ENCODE measurements around the gene GPR137C. TPM values are rescaled to one million over a fixed set of nuclear protein-coding genes. Genes with fewer than 3 reads are reported as not detected.

GPR137C gene
- total and polyA plus RNA-seq, 2 of the 8 experiments (the other 6 are each of a cell fraction or from before 2014, with no cell fraction given) = 2.7 to 4.3 TPM

DNA sequence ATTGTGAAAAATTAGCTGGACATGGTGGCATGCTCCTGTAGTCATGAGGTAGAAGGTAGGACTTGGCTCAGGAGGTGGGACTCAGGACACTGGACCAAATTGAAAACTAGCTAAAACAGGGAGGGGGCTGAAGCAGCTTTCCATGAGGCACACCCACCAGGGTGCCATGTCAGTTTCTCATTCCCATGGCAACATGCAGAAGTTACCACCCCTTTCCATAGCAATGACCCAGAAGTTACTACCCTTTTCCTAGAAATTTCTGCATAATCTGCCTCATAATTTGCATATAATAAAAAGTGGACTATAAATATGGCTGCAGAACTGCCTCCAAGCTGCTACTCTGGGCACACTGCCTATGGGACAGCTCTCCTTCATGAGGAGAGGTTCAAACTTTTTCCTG lies 104.3 kb downstream of the GPR137C start:
- CTCF ChIA-PET (ENCODE audit: partially characterized antibody) = interaction anchor here (0.7 kb wide), 1 partner anchor 350 kb away, joined by 3 read pairs; no protein-coding TSS in a partner anchor

More for the DNA sequence above, 104.3 kb downstream of the GPR137C start:
- Histone ChIP-seq H3K23ac (ENCODE audit: insufficient read length) (no peak overlapping the region), H4K20me1 (replicated peaks in 1 of 2; ENCODE audit: control insufficient read depth in 1 of 2, insufficient read depth in 2 of 2, low read length in 2 of 2) (no peaks in the 10 kb centered on the region), H3K36me3 (ENCODE audit: control insufficient read depth in 2 of 4, insufficient read depth in 4 of 4, low read length in 3 of 4) (peaks cover 0 to 23% (median 3%) of the 10 kb centered on the region in 4 experiments; a peak in 4 of 8 replicates), H4K91ac (replicated peaks; ENCODE audit: insufficient read length, low read length) (no peak overlapping the region), H2BK15ac (ENCODE audit: low read length) (no peak overlapping the region), H3K4me2 (ENCODE audit: insufficient read depth in 1 of 2, low read depth in 2 of 2, low read length in 2 of 2) (no peak overlapping the region), H2BK120ac (replicated peaks; ENCODE audit: low read depth, low read length) (no peak overlapping the region), H3K9ac (replicated peaks in 1 of 4; ENCODE audit: extremely low read depth in 1 of 4, low read depth in 3 of 4, low read length in 3 of 4) (no peak overlapping the region), H2AFZ (ENCODE audit: low read length) (no peak overlapping the region), H3K18ac (ENCODE audit: extremely low read depth, low read length) (no peak overlapping the region), H3K4me3 (ENCODE audit: extremely low read depth in 1 of 4, insufficient read depth in 2 of 4, low read depth in 3 of 4, low read length in 4 of 4) (no peak overlapping the region), H4K8ac (ENCODE audit: extremely low read depth, insufficient read depth, low read length) (no peak overlapping the region), H3K79me2 (ENCODE audit: control insufficient read depth in 1 of 2, insufficient read depth in 2 of 2, low read length in 2 of 2) (no peaks in the 10 kb centered on the region), H3K14ac (ENCODE audit: insufficient read length) (no peak overlapping the region), H3K79me1 (ENCODE audit: low read depth, low read length) (no peaks in the 10 kb centered on the region), H3K27ac (ENCODE audit: low read depth, low read length) (no peak overlapping the region), H2BK12ac (ENCODE audit: low read depth, low read length) (no peak overlapping the region), H3K4me1 (replicated peaks in 1 of 4; ENCODE audit: control insufficient read depth in 3 of 4, insufficient read depth in 4 of 4, low read length in 3 of 4) (no peaks in the 10 kb centered on the region), H2AK5ac (ENCODE audit: low read depth, low read length) (no peak overlapping the region), H3K9me3 (ENCODE audit: insufficient read depth in 2 of 2, low read depth in 1 of 2, low read length in 1 of 2) (no peaks in the 10 kb centered on the region), H2BK20ac (ENCODE audit: low read length) (no peak overlapping the region), H3K27me3 (replicated peaks in 1 of 4; ENCODE audit: control insufficient read depth in 3 of 4, extremely low read depth in 1 of 4, insufficient read depth in 3 of 4, low read length in 3 of 4) (no peaks in the 10 kb centered on the region), H2BK5ac (ENCODE audit: low read depth, low read length) (no peak overlapping the region), H3K23me2 (ENCODE audit: low read depth, low read length) (no peaks in the 10 kb centered on the region), H3K56ac (replicated peaks; ENCODE audit: insufficient read length, low read depth, low read length) (no peak overlapping the region), H4K5ac (ENCODE audit: insufficient read length, low read depth, low read length) (no peak overlapping the region), H3K4ac (replicated peaks; ENCODE audit: insufficient read length, low read depth, low read length) (no peak overlapping the region)
- POLR2A ChIA-PET (ENCODE audit: partially characterized antibody) = no interaction called here
- no peak for DNase-seq (ENCODE audit: low read depth in 1 of 2, low spot score in 2 of 2)
- FAIRE-seq = no peak
- TF ChIP-seq TCF12 (IDR thresholded peaks at IDR 0.05; ENCODE audit: low read depth, low read length) (no peak), CBX5 (IDR thresholded peaks at IDR 0.05; ENCODE audit: low read depth, low read length) (no peak), CHD2 (IDR thresholded peaks at IDR 0.05; ENCODE audit: low read length) (no peak), RFX5 (IDR thresholded peaks at IDR 0.05; ENCODE audit: borderline replicate concordance, low read depth, low read length) (no peak), TAF7 (optimal IDR thresholded peaks at IDR 0.05; ENCODE audit: borderline replicate concordance, low read depth, low read length) (no peak), ZNF274 (IDR thresholded peaks at IDR 0.05; ENCODE audit: borderline replicate concordance, extremely low read depth, low read length) (no peak), BACH1 (IDR thresholded peaks at IDR 0.05; ENCODE audit: low read length) (no peak)
- TF ChIP-seq, protein P1, sequence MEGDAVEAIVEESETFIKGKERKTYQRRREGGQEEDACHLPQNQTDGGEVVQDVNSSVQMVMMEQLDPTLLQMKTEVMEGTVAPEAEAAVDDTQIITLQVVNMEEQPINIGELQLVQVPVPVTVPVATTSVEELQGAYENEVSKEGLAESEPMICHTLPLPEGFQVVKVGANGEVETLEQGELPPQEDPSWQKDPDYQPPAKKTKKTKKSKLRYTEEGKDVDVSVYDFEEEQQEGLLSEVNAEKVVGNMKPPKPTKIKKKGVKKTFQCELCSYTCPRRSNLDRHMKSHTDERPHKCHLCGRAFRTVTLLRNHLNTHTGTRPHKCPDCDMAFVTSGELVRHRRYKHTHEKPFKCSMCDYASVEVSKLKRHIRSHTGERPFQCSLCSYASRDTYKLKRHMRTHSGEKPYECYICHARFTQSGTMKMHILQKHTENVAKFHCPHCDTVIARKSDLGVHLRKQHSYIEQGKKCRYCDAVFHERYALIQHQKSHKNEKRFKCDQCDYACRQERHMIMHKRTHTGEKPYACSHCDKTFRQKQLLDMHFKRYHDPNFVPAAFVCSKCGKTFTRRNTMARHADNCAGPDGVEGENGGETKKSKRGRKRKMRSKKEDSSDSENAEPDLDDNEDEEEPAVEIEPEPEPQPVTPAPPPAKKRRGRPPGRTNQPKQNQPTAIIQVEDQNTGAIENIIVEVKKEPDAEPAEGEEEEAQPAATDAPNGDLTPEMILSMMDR (IDR thresholded peaks at IDR 0.05; ENCODE audit: control extremely low read depth in 1 of 3, insufficient read depth in 1 of 3, low read depth in 1 of 3, low read length in 3 of 3) = no peak
